HG02884 (cell line): ENCODE measurements around the gene IFNK.
A peak's percentile ranks its signal among the peaks of the same experiment; 100 is the strongest.

Source experiments
- ATAC-seq: cut with Tn5 transposase; IDR thresholded peaks from one replicate; pipeline ENCODE4 v1.9.1; 2021; ENCODE audit warnings: mild to moderate bottlenecking, moderate library complexity; ENCODE audit not compliant: unreplicated experiment

The IFNK gene

GRCh38 chr9:27572061-27572460 lies 48.0 kb downstream of the IFNK start:
- no peak for ATAC-seq

GRCh38 chr9:27572566-27572917 lies 48.5 kb downstream of the IFNK start:
- ATAC-seq: peak; percentile 35

GRCh38 chr9:27572918-27573633 lies 49.0 kb downstream of the IFNK start, which contains the start of gene C9orf72:
C9orf72 (minus strand) TSS chr9:27573481; CDS start chr9:27567120, 6,361 bp downstream.
- peak; percentile 54 for ATAC-seq

GRCh38 chr9:27573634-27574590 lies 49.8 kb downstream of the IFNK start:
- peak; percentile 82 for ATAC-seq
